Stomach (tissue), 4 donors: ENCODE results near the gene FANCD2.

Experiments used
- POLR2A ChIP-seq, 4 donors: fragments of 450-650 bp; IDR thresholded peaks; one replicate each; pipeline ENCODE4 v1.6.1; 2016; ENCODE audit warnings: antibody characterized with exemption in 4 of 4, control low read depth in 2 of 4, mild to moderate bottlenecking in 1 of 4, moderate library complexity in 1 of 4
- POLR2AphosphoS5 ChIP-seq, 3 donors: sonication (generic); formaldehyde crosslinking; IDR thresholded peaks; one replicate each; pipeline ENCODE4 v1.6.1; 2016; ENCODE audit warnings: antibody characterized with exemption in 3 of 3
- TF ChIP-seq, protein P1 (sequence below), 7 experiments: fragments of 450-650 bp in 4 of 7; fragments of 200-600 bp in 3 of 7; sonication (generic) in 3 of 7; IDR thresholded peaks; one replicate each; pipeline ENCODE4 v1.5.1; 2016 to 2019; ENCODE audit warnings: antibody characterized with exemption in 7 of 7, control low read depth in 2 of 7, mild to moderate bottlenecking in 1 of 7

DNA sequence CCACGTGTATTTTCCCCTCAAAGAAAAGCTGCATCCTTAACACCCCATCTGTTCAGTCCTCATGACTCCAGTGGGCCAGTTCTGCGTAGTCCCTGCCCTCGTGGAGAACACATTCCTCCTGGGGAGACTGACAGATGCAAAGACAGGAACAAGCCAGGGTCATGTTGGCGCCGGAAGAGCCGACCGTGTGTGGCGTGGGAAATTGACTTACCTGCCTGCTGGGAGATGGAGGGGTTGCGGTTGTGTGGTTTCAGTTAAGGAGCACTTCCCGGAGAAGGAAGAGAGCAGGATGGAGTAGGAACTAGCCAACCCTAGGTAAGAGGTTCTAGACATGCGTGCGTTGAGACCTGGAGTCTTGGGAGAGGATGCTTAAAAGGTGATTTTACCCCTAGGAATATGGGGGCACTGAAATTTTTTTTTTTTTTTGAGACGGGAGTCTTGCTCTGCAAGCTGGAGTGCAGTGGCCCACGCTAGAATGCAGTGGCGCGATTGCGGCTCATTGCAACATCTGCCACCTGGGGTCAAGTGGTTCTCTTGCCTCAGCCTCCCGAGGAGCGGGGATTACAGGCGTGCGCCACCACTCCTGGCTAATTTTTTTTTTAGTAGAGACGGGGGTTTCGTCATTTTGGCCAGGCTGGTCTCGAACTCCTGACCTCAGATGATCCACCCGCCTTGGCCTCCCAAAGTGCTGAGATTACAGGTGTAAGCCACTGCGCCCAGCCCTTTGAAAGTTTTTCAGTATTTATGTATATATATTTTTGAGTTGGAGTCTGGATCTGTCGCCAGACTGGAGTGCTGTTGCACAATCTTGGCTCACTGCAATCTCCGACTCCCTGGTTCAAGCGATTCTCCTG lies 116.7 kb downstream of the FANCD2 start:
- TF ChIP-seq POLR2AphosphoS5 (IDR thresholded peaks at IDR 0.05) (no peak), POLR2A (IDR thresholded peaks at IDR 0.05) (no peak)
- TF ChIP-seq, protein P1, sequence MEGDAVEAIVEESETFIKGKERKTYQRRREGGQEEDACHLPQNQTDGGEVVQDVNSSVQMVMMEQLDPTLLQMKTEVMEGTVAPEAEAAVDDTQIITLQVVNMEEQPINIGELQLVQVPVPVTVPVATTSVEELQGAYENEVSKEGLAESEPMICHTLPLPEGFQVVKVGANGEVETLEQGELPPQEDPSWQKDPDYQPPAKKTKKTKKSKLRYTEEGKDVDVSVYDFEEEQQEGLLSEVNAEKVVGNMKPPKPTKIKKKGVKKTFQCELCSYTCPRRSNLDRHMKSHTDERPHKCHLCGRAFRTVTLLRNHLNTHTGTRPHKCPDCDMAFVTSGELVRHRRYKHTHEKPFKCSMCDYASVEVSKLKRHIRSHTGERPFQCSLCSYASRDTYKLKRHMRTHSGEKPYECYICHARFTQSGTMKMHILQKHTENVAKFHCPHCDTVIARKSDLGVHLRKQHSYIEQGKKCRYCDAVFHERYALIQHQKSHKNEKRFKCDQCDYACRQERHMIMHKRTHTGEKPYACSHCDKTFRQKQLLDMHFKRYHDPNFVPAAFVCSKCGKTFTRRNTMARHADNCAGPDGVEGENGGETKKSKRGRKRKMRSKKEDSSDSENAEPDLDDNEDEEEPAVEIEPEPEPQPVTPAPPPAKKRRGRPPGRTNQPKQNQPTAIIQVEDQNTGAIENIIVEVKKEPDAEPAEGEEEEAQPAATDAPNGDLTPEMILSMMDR (IDR thresholded peaks at IDR 0.05): no peak
